Epidermal melanocyte (primary cell): ENCODE data around the gene GLB1L3.
"Not testable (repeated sequence)": the region's sequence is repeated elsewhere in the genome, so short reads cannot be mapped to it uniquely, and the experiment has no call there.

Experiments used
- DNase-seq: peaks from one replicate; pipeline ENCODE4 v3.0.0; 2011; ENCODE audit warnings: low spot score; ENCODE audit not compliant: insufficient read length

GLB1L3 gene

DNA sequence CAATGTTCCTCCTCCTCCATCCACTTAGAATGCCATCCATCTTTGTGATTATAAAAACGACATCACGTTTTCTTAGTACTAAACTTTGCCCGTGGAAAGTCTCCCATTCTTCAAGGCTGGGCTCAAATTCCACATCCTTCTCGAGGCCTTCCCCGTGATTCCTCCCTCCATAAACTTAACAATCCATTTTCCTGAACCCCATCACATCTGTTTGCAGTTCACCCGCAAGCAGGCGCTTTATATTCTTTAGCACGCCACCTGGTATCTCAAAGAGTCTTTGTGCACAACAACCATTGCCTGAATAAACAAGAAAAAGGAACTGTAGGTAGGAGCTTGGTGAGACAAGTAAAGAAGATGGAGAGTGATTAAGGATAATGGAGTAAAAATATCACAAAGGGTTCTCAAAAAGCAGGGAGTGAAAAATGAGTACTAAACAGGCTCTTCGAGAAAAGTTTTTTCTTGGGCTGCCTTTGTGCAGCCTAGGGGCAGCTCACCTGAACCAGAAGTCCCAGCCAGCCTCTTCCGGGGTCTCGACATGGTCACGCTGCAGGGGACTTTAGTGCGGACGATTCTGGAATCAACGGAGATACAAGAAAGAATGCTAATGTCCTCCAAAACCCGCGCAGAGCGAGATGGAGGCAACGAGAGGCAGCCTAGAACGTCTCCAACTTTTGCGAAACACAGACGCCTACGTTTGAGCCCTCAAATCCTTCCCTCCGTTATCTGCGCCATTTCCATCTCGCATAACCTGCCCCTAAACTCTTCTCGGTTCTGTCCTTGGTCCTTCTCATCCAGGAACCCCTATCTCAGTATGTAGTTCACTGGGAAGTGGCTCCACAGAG lies 23.6 kb upstream of the GLB1L3 start:
- no peak for DNase-seq

DNA sequence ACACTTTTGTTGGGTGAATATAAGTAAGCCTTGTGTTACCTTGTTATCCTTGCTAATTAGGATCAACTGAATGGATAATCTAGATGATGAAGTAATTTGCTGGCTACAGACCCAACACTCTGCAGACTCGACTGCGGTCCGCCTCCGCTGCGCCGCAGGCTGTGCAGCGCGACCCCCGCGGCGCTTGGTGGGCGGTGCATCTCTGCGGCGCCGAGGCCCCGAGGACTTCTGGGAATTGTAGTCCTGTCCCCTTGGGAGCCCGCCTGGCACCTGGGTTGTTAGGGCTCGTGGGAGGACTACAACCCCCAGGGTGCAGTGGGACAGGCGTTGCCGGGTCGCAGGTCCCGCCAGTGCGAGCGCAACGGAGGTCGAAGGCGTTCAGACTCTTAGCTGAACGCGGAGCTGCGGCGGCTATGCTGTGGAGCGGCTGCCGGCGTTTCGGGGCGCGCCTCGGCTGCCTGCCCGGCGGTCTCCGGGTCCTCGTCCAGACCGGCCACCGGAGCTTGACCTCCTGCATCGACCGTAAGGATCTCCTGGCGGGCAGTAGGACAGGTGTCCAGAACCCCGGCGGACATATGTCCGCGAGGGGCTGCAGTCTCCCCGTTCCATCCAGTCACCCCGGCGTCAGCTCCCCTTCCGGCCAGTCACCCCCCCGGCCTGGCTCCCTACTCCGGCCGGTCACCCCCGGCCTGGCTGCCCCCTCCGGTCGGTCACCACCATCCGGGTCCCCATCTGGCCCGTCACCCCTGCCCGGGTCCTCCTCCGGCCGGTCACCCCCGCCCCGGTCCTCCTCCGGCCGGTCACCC lies 22.8 kb upstream of the GLB1L3 start, which contains the start of the genes ACAD8 and THYN1:
Gene ACAD8, plus strand, starts transcription at position 381 of the 806 bp plus-strand sequence. Its CDS starts 33 bp downstream, at position 414.
Gene THYN1, minus strand, starts transcription at position 165 of the 806 bp plus-strand sequence. CDS start 470 bp downstream, outside the sequence.
- DNase-seq, result peak; percentile 96

- DNase-seq, result no peak
Observed at GRCh38 chr11:134254433-134255183, 21.6 kb upstream of the GLB1L3 start.

DNA sequence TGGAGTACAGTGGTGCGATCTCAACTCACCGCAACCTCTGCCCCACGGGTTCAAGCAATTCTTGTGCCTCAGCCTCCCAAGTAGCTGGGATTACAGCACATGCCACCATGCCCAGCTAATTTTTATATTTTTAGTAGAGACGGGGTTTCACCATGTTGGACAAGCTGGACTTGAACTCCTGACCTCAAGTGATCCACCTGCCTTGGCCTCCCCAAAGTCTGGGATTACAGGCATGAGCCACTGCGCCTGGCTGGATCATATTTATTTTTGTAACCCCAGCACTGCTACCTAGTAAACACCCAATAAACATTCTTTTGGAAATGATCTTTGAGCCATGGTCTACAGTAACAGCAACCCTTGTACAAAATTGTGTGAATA lies 21.0 kb upstream of the GLB1L3 start:
- not testable (repeated sequence) for DNase-seq

DNA sequence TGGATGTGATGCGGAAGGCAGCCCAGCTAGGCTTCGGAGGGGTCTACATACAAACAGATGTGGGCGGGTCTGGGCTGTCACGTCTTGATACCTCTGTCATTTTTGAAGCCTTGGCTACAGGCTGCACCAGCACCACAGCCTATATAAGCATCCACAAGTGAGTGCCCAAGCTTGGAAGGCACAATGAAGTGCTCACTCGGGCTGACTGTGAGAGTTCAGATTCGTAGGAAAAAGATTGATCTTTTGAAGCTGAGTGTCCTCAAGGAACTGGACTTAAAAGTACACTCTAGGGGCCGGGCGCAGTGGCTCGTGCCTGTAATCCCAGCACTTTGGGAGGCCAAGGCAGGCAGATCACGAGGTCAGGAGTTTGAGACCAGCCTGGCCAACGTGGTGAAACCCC lies 19.1 kb upstream of the GLB1L3 start:
- no peak for DNase-seq

DNA sequence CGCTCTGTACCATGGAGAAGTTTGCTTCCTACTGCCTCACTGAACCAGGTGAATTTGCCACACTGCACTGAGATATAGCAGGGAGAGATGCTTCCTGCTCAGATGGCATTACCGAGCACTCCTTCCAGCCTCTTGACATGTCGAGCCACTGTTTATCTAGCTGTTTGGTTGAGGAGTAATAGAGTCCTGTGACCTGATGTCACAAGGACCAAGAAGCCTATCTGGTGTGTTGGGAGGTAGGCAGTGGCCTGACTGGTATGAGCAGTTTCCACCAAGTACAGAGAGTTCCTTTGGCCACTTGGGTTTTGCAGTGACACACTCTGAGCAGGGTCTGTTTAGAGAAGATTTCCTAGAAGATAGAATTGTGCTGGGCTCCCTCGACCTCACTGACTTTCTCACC lies 17.6 kb upstream of the GLB1L3 start:
- no peak for DNase-seq

- no peak for DNase-seq
Observed at GRCh38 chr11:134260503-134260902, 15.7 kb upstream of the GLB1L3 start.

DNA sequence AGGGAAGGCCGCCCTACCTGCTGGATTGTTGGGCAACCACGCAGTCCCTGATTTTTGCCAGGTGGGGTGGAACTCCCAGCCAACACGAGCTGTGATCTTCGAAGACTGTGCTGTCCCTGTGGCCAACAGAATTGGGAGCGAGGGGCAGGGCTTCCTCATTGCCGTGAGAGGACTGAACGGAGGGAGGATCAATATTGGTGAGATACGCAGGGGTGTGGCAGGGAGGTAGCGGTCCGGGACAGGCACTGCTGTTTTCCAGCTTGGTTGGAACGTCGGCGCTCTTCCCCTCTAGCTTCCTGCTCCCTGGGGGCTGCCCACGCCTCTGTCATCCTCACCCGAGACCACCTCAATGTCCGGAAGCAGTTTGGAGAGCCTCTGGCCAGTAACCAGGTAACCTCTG lies 15.2 kb upstream of the GLB1L3 start:
- DNase-seq, result no peak

- DNase-seq, result no peak
Observed at GRCh38 chr11:134261626-134262488, 14.3 kb upstream of the GLB1L3 start.

DNA sequence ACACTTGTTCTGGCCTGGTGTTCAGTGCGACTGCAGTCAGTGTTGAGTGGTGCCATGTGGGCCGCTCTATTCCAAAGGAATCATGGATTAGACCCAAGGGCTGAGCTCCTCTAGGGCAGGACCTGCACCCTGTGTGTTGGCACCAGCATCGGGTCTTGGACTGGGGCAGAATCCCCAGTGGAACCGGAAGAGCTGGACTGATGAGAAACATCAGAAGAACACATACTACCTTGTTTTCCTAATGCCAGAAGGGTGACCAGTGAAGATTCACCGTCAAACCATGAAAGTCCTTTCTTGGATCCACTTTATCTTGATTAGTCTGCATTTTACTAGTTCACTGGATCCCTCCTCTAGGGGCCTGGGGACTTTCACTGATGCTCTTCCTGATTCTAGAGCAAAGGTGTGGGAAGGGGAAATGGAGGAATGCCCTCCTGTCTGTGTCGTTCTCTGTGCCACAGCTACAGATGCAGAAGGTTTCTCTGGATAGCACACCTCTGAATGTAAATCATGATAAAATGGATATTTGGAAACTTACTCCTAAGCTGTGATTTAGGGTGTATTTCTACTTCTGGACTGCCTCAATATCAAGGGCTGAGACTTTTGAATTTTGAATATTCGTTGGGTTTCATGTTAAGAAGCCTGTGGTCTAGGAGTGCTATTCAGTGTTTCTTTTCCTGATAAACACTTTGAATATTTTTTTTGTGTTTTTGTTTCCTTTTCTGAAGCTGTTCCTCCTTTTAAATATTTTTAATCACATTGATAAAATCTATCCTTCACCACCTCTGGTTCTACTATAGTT lies 11.0 kb upstream of the GLB1L3 start:
- DNase-seq, result no peak

DNA sequence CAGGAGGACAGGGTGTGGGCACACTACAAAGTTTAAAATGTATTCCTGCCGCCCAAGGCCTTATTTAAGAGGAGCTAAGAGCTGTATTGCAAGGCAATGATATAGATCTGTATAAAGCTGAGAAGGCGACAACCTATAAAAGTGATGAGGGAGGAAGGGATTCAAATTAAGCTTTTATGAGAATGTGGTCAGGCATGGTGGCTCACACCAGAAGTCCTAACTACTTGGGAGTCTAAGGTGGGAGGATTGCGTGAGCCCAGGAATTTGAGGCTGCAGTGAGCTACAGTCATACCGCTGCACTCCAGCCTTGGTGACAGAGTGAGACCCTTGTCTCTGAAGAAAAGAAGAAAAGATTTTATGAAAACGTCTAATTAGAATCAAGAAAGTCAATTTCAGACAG lies 9.7 kb upstream of the GLB1L3 start:
- DNase-seq, result no peak

DNA sequence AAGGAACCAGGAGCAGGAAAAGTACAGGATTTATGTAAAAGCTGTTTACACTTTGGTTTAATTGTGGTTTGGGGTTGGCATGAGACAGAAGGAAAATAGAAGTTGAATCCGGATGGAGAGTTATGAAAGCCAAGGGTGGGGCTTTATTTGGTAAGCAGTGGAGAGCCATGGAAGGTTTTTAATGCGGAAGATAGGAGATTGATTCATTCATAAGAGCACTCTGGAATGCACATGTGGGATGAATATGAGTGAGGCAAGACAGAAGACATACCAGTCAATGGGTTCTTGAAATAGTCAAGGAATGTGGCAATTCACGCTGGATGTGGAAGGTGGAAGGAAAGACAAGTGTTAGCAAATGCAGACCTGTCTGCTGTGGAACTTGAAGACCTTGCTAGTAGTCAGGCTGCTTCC lies 9.3 kb upstream of the GLB1L3 start:
- peak; percentile 65 for DNase-seq

GRCh38 chr11:134267461-134267860 lies 8.7 kb upstream of the GLB1L3 start:
- no peak for DNase-seq

GRCh38 chr11:134267966-134268365 lies 8.2 kb upstream of the GLB1L3 start:
- no peak for DNase-seq

DNA sequence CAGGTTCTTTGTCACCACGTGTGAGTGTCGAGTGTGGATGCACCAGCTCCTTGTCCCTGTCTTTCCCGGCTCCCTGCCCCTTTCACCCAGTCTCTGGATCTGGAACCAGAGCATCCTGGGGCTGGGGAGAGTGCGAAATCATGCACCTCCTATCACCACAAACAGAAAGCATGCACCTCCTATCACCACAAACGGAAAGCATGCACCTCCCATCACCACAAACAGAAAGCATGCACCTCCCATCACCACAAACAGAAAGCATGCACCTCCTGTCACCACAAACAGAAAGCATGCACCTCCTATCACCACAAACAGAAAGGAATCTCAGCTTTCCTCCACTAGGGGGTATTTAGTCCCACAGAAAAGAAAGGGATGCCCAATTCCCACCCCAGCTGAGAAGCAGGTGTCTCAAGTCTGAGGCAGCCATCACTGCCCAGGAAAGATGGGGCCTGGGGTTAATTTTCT lies 5.9 kb upstream of the GLB1L3 start:
- no peak for DNase-seq

GRCh38 chr11:134271978-134272377 lies 4.2 kb upstream of the GLB1L3 start:
- no peak for DNase-seq

DNA sequence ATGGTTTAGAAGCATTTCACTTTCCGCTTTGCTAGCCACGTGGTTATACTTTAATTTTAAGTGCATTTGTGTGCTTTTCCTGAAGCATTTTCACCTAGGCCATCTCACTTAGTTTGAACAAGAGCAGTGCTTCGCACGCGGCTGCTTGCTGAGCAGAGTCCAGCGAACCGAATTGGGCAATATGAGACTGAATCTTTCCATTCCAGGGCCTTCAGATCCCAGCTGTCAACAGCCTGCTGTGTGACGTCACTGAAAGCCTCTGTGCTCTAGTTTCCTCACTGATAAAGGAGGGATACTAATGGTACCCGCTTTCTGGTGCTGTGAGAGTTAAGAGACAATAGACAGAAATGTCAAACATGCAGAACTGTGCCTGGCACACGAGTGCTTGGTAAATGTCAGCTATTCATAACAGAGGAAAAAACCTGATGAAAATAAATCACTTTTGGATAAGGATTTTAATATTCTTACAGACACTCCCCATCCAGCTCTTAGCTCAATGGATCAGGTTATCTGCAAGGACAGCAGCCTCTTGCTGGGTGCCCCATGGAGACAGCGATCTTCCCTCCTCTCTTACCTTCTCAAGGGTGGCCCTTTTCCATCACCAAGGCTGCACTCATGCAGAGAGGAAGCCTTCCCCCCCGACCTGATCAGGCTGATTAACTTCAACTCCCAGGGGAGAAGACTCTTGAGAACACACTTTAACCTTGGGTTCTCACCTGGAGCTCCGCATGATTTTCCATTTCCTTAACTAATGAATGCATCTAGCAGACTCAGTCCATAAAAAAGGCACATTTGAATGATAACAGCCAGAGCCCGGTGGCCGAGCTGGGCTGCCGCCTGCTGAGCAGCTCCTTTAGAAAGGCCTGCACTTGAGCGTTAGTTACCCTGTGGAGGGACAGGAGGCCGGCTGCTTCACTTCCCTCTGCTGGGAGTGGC lies 3.5 kb upstream of the GLB1L3 start:
- no peak for DNase-seq

- no peak for DNase-seq
Observed at GRCh38 chr11:134273317-134273712, 2.9 kb upstream of the GLB1L3 start.

GRCh38 chr11:134275188-134275533 lies 1.0 kb upstream of the GLB1L3 start:
- no peak for DNase-seq
